Caco-2 (cell line): ENCODE results near the gene POMP. TPM values are rescaled to one million over a fixed set of nuclear protein-coding genes. Genes with fewer than 3 reads are reported as not detected.
A peak's percentile ranks its signal among the peaks of the same experiment; 100 is the strongest.

Experiments used
- BruUV-seq: library from RNA; stranded (reverse); fragments of 400-500 nt; replicated peaks from 2 replicates; lab custom pipeline; 2021; lab: Mats Ljungman, UMichigan
- CTCF ChIA-PET: fragments of 300-600 bp; sonication (Branson Sonifier 250); formaldehyde crosslinking; loops from one replicate; lab custom pipeline; 2022; ENCODE audit warnings: antibody characterized with exemption; lab: Charles Lee
- POLR2A ChIA-PET: fragments of 300-600 bp; sonication (Branson Sonifier 250); formaldehyde crosslinking; loops from one replicate; lab custom pipeline; 2022; ENCODE audit warnings: antibody characterized with exemption; lab: Charles Lee
- DNase-seq, 2 experiments: peaks; one replicate each; pipeline versions ENCODE4 v3.0.0 to v3.0.0-alpha.2; 2020 to 2022
- H3K27me3 ChIP-seq: replicated peaks from 2 replicates; pipeline ENCODE4 v1.6.0; 2011; ENCODE audit warnings: low read length; ENCODE audit not compliant: control insufficient read depth, insufficient read depth
- H3K36me3 ChIP-seq: 2 replicates; pipeline ENCODE4 v1.5.1; 2011; ENCODE audit warnings: low read length; ENCODE audit not compliant: control insufficient read depth, insufficient read depth
- H3K4me1 ChIP-seq: fragments of 250-450 bp; sonication (Bioruptor Pico); 2 replicates; pipeline ENCODE4 v1.5.1; 2020; ENCODE audit warnings: mild to moderate bottlenecking
- H3K4me3 ChIP-seq: 2 replicates; pipeline ENCODE4 v1.5.1; 2011; ENCODE audit warnings: low read depth, mild to moderate bottlenecking, control low read depth, low read length
- H3K9me3 ChIP-seq: fragments of 250-450 bp; sonication (Bioruptor Pico); 2 replicates; pipeline ENCODE4 v1.5.1; 2020; ENCODE audit warnings: mild to moderate bottlenecking, moderate library complexity
- H3K27ac Mint-ChIP-seq: one replicate; pipeline ENCODE4 v1.8.0; 2022; ENCODE audit warnings: mixed read lengths; ENCODE audit not compliant: unreplicated experiment
- H3K27me3 Mint-ChIP-seq: one replicate; pipeline ENCODE4 v1.8.0; 2022; ENCODE audit warnings: mixed read lengths; ENCODE audit not compliant: insufficient read depth, unreplicated experiment
- H3K36me3 Mint-ChIP-seq: one replicate; pipeline ENCODE4 v1.8.0; 2022; ENCODE audit warnings: mild to moderate bottlenecking, mixed read lengths; ENCODE audit not compliant: insufficient read depth, unreplicated experiment
- H3K4me1 Mint-ChIP-seq: one replicate; pipeline ENCODE4 v1.8.0; 2022; ENCODE audit warnings: low read depth, mixed read lengths; ENCODE audit not compliant: unreplicated experiment
- H3K4me3 Mint-ChIP-seq: one replicate; pipeline ENCODE4 v1.8.0; 2022; ENCODE audit warnings: mild to moderate bottlenecking, moderate library complexity, mixed read lengths; ENCODE audit not compliant: unreplicated experiment
- H3K9me3 Mint-ChIP-seq: one replicate; pipeline ENCODE4 v1.8.0; 2022; ENCODE audit warnings: mixed read lengths; ENCODE audit not compliant: unreplicated experiment
- CTCF ChIP-seq, 2 experiments: fragments of 200-600 bp in 1 of 2; IDR thresholded peaks; 1 replicate in 1 of 2; 2 replicates in 1 of 2; pipeline versions ENCODE4 v1.5.1 to v1.8.0; 2011 to 2022; ENCODE audit warnings: antibody characterized with exemption in 1 of 2, control low read depth in 1 of 2, inconsistent platforms in 1 of 2, low read depth in 1 of 2, low read length in 1 of 2, mild to moderate bottlenecking in 1 of 2, moderate library complexity in 1 of 2; ENCODE audit not compliant: insufficient read depth in 1 of 2, severe bottlenecking in 1 of 2, unreplicated experiment in 1 of 2
- intact Hi-C: fragments of 100-400 bp; cut with micrococcal nuclease; formaldehyde crosslinking; loops from one replicate; pipeline ENCODE4 v1.10.0; 2022; ENCODE audit not compliant: unreplicated experiment
- total RNA-seq: library from RNA; stranded (reverse); gene quantifications from 2 replicates; pipeline ENCODE4 v1.2.3, GENCODE V29; 2022

The POMP gene
- total RNA-seq, 1 experiment from 2014 or later: 116 TPM

DNA sequence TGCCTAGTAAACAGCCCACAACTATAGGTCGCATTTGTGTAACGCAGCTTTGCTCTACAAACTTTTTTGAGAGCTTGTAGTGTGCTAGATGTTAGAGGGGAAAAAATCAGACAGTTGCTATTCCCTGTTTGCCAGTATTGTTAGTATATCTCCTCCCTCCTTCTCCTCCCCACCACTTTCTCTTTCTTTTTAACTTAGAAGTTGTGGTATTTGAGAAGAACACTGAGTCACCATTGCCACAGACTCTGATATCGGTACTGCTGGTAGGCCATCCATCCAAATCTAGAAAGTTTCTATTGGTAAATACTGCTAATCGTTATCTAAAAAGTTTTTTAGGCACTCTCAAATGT is 666 bp downstream of the POMP start:
- intact Hi-C loops: loop anchor here (5.0 kb wide), 1 partner anchor 337 kb away; no protein-coding TSS in a partner anchor
- CTCF ChIA-PET: no interaction called here
- H3K27ac Mint-ChIP-seq: peak overlapping the region; percentile 85

DNA sequence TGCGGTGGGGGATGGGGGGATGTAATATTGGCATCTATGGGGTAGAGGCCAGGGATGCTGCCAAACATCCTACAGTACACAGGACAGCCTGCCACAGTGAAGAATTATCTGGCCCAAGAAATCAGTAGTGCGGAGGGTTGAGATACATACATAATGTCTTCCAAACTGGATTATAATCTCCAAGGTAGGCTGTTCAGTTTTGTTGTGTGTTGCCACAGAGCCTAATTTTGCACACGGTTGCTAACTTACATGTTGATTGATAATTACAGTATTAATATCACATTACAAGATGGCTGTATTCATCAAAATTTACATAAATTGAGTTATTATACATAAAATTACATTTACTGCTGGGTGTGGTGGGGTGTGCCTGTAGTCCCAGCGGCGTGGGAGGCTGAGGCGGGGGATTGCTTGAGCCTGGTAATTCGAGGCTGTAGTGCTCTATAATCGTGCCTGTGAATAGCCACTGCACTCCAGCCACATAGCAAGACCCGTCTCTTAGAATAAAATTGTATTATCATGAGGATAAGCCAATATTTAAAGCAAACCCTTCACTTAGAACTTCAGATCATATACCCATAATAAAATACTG is 8.1 kb downstream of the POMP start:
- no peaks in the 10 kb centered on the region for H3K4me1 ChIP-seq
- no peaks in the 10 kb centered on the region for H3K9me3 ChIP-seq
- H3K4me3 ChIP-seq: no peak overlapping the region
- ChIA-PET CTCF (no interaction called here), POLR2A (no interaction called here)
- no peak for TF ChIP-seq CTCF (IDR thresholded peaks at IDR 0.05; ENCODE audit: insufficient read depth in 1 of 2, low read depth in 1 of 2, low read length in 1 of 2, severe bottlenecking in 1 of 2, unreplicated experiment in 1 of 2)
- H3K27me3 ChIP-seq: no peaks in the 10 kb centered on the region
- Mint-ChIP-seq H3K36me3 (peaks cover 90% of the 10 kb centered on the region), H3K27ac (no peak overlapping the region), H3K4me1 (no peaks in the 10 kb centered on the region), H3K27me3 (no peaks in the 10 kb centered on the region), H3K9me3 (no peaks in the 10 kb centered on the region), H3K4me3 (no peak overlapping the region)
- DNase-seq: no peak
- BruUV-seq: no TSS peak
- H3K36me3 ChIP-seq: peaks cover 5% of the 10 kb centered on the region
- intact Hi-C loops: no loop called here

More for the DNA sequence above, 666 bp downstream of the POMP start:
- Mint-ChIP-seq H3K4me3 (peak overlapping the region; percentile 94), H3K9me3 (no peaks in the 10 kb centered on the region), H3K36me3 (peaks cover 35% of the 10 kb centered on the region), H3K27me3 (no peaks in the 10 kb centered on the region), H3K4me1 (peaks cover 21% of the 10 kb centered on the region)
- no TSS peak for BruUV-seq
- Histone ChIP-seq H3K27me3 (no peaks in the 10 kb centered on the region), H3K4me1 (peaks cover 14% of the 10 kb centered on the region), H3K9me3 (no peaks in the 10 kb centered on the region), H3K36me3 (no peaks in the 10 kb centered on the region), H3K4me3 (peak overlapping the region; percentile 89)
- DNase-seq: no peak
- POLR2A ChIA-PET: interaction anchor here (0.6 to 1.7 kb wide), 2 partner anchors 34 to 682 kb away, joined by 3 to 8 read pairs; no protein-coding TSS in a partner anchor
- no peak for TF ChIP-seq CTCF (IDR thresholded peaks at IDR 0.05; ENCODE audit: insufficient read depth in 1 of 2, low read depth in 1 of 2, low read length in 1 of 2, severe bottlenecking in 1 of 2, unreplicated experiment in 1 of 2)

DNA sequence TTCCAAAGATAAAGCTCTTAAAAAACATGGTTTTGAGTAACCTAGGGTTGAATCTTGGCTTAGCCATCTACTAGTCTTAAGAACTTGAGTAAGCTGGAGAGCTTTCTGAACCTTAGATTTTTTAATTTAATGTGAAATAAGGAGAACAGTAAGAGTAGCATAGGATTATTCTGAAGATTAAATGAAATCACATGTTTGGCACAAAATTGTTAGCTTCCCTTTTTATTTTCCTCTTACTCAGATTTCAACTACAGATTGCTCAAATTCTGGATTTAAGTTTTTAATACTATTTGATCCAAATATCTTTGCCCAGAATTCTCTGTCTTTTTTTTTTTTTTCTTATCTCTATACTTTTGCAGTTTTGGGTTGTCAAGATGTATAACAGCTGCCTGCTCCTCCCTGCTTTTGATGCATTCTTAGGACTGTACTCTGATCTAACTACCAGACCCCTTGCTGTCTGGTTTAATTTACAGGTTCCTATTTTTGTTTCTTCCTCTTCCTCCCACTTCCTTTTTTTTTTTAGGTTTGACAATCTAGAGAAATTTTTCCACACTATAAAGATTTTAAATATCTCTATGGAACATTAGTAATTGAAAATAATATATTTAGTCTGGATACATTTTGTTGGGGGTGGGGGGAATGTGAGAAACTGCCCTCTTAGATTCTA is 12.3 kb downstream of the POMP start:
- no peaks in the 10 kb centered on the region for H3K27me3 ChIP-seq
- BruUV-seq: no TSS peak
- no peaks in the 10 kb centered on the region for H3K9me3 ChIP-seq
- H3K4me1 ChIP-seq: no peaks in the 10 kb centered on the region
- H3K4me3 ChIP-seq: no peak overlapping the region
- Mint-ChIP-seq H3K36me3 (peaks cover 86% of the 10 kb centered on the region), H3K27ac (no peak overlapping the region), H3K4me3 (no peak overlapping the region), H3K4me1 (no peaks in the 10 kb centered on the region), H3K9me3 (no peaks in the 10 kb centered on the region), H3K27me3 (no peaks in the 10 kb centered on the region)
- TF ChIP-seq CTCF (IDR thresholded peaks at IDR 0.05; ENCODE audit: insufficient read depth in 1 of 2, low read depth in 1 of 2, low read length in 1 of 2, severe bottlenecking in 1 of 2, unreplicated experiment in 1 of 2): no peak
- intact Hi-C loops: no loop called here
- no peak for DNase-seq
- H3K36me3 ChIP-seq: peaks cover 5% of the 10 kb centered on the region
- POLR2A ChIA-PET: no interaction called here
- CTCF ChIA-PET: no interaction called here
